GM18861 (cell line): ENCODE results near the gene PRKD2.

Experiments used
- ATAC-seq: cut with Tn5 transposase; IDR thresholded peaks from one replicate; pipeline ENCODE4 v1.9.1; 2021; ENCODE audit not compliant: unreplicated experiment

Gene PRKD2

GRCh38 chr19:46725036-46725820 is 8.3 kb upstream of the PRKD2 start:
- no peak for ATAC-seq

- no peak for ATAC-seq
Measured at GRCh38 chr19:46724468-46724867, 7.6 kb upstream of the PRKD2 start.

GRCh38 chr19:46723471-46723870 is 6.6 kb upstream of the PRKD2 start:
- no peak for ATAC-seq

GRCh38 chr19:46723023-46723461 is 6.1 kb upstream of the PRKD2 start:
- ATAC-seq = no peak

GRCh38 chr19:46722421-46723022 is 5.6 kb upstream of the PRKD2 start:
- ATAC-seq = no peak

- ATAC-seq = no peak
Measured at GRCh38 chr19:46722004-46722380, 5.1 kb upstream of the PRKD2 start.

GRCh38 chr19:46721269-46722003 is 4.5 kb upstream of the PRKD2 start:
- no peak for ATAC-seq

GRCh38 chr19:46720503-46721239 is 3.8 kb upstream of the PRKD2 start:
- no peak for ATAC-seq

GRCh38 chr19:46719629-46720502 is 3.0 kb upstream of the PRKD2 start:
- no peak for ATAC-seq

GRCh38 chr19:46718934-46719622 is 2.2 kb upstream of the PRKD2 start:
- peak; percentile 23 for ATAC-seq

GRCh38 chr19:46718157-46718933 is 1.4 kb upstream of the PRKD2 start:
- no peak for ATAC-seq

- ATAC-seq = no peak
Measured at GRCh38 chr19:46717716-46718143, 816 bp upstream of the PRKD2 start.

GRCh38 chr19:46716672-46717033 is 261 bp downstream of the PRKD2 start:
- ATAC-seq = no peak

GRCh38 chr19:46715975-46716671 is 791 bp downstream of the PRKD2 start:
- ATAC-seq = no peak

- ATAC-seq = no peak
Measured at GRCh38 chr19:46715620-46715974, 1.3 kb downstream of the PRKD2 start.

- ATAC-seq = no peak
Measured at GRCh38 chr19:46714444-46715106, 2.3 kb downstream of the PRKD2 start.

GRCh38 chr19:46713781-46714443 is 3.0 kb downstream of the PRKD2 start:
- ATAC-seq = no peak
